Calu3 (cell line): ENCODE results near the gene UBE2J2. TPM values are rescaled to one million over a fixed set of nuclear protein-coding genes. Genes with fewer than 3 reads are reported as not detected.
A peak's percentile ranks its signal among the peaks of the same experiment; 100 is the strongest.

Experiments used
- BruUV-seq: library from RNA; stranded (reverse); fragments of 400-500 nt; replicated peaks from 2 replicates; lab custom pipeline; 2021; lab: Mats Ljungman, UMichigan
- CTCF ChIA-PET: fragments of 300-600 bp; sonication (Branson Sonifier 250); formaldehyde crosslinking; loops from one replicate; lab custom pipeline; 2022; ENCODE audit warnings: antibody characterized with exemption; lab: Charles Lee
- DNase-seq: peaks from one replicate; pipeline ENCODE4 v3.0.0; 2022
- H3K27ac Mint-ChIP-seq: one replicate; pipeline ENCODE4 v1.8.0; 2022; ENCODE audit warnings: mixed read lengths; ENCODE audit not compliant: unreplicated experiment
- H3K27me3 Mint-ChIP-seq: one replicate; pipeline ENCODE4 v1.8.0; 2022; ENCODE audit warnings: mixed read lengths; ENCODE audit not compliant: unreplicated experiment
- H3K36me3 Mint-ChIP-seq: one replicate; pipeline ENCODE4 v1.8.0; 2022; ENCODE audit warnings: mild to moderate bottlenecking, moderate library complexity, mixed read lengths; ENCODE audit not compliant: insufficient read depth, unreplicated experiment
- H3K4me1 Mint-ChIP-seq: one replicate; pipeline ENCODE4 v1.8.0; 2022; ENCODE audit warnings: mild to moderate bottlenecking, low read depth, mixed read lengths; ENCODE audit not compliant: unreplicated experiment
- H3K4me3 Mint-ChIP-seq: one replicate; pipeline ENCODE4 v1.8.0; 2022; ENCODE audit warnings: mild to moderate bottlenecking, low read depth, moderate library complexity, mixed read lengths; ENCODE audit not compliant: unreplicated experiment
- H3K9me3 Mint-ChIP-seq: one replicate; pipeline ENCODE4 v1.8.0; 2022; ENCODE audit warnings: low read depth, mixed read lengths; ENCODE audit not compliant: unreplicated experiment
- CTCF ChIP-seq: fragments of 200-600 bp; IDR thresholded peaks from one replicate; pipeline ENCODE4 v1.8.0; 2022; ENCODE audit warnings: antibody characterized with exemption; ENCODE audit not compliant: unreplicated experiment
- intact Hi-C: fragments of 100-400 bp; cut with micrococcal nuclease; formaldehyde crosslinking; loops from one replicate; pipeline ENCODE4 v1.10.0; 2022; ENCODE audit not compliant: unreplicated experiment
- total RNA-seq: library from RNA; stranded (reverse); gene quantifications from 2 replicates; pipeline ENCODE4 v1.2.3, GENCODE V29; 2022

Gene UBE2J2
- total RNA-seq, 1 experiment from 2014 or later: 45.6 TPM

GRCh38 chr1:1216770-1217620, 56.7 kb downstream of the UBE2J2 start:
- Mint-ChIP-seq H3K27me3 (no peaks in the 10 kb centered on the region), H3K4me3 (no peak overlapping the region), H3K4me1 (no peaks in the 10 kb centered on the region), H3K36me3 (peaks cover 38% of the 10 kb centered on the region), H3K9me3 (no peaks in the 10 kb centered on the region), H3K27ac (peak overlapping the region; percentile 50)
- TSS peak; percentile 83 for BruUV-seq
- CTCF ChIA-PET: no interaction called here
- TF ChIP-seq CTCF: no peak
- DNase-seq: no peak
- intact Hi-C loops: no loop called here

GRCh38 chr1:1215881-1216605, 57.6 kb downstream of the UBE2J2 start:
- Mint-ChIP-seq H3K36me3 (peaks cover 36% of the 10 kb centered on the region), H3K27ac (peak overlapping the region; percentile 50), H3K4me1 (no peaks in the 10 kb centered on the region), H3K9me3 (no peaks in the 10 kb centered on the region), H3K27me3 (no peaks in the 10 kb centered on the region), H3K4me3 (no peak overlapping the region)
- CTCF ChIA-PET: no interaction called here
- intact Hi-C loops: no loop called here
- BruUV-seq: no TSS peak
- no peak for TF ChIP-seq CTCF
- DNase-seq: no peak

- DNase-seq: no peak
- BruUV-seq: no TSS peak
- CTCF ChIA-PET: no interaction called here
- intact Hi-C loops: no loop called here
- H3K4me1 Mint-ChIP-seq: no peaks in the 10 kb centered on the region
- no peak for TF ChIP-seq CTCF
- H3K4me3 Mint-ChIP-seq: no peak overlapping the region
- H3K9me3 Mint-ChIP-seq: no peaks in the 10 kb centered on the region
- no peaks in the 10 kb centered on the region for H3K27me3 Mint-ChIP-seq
- H3K36me3 Mint-ChIP-seq: peaks cover 28% of the 10 kb centered on the region
- H3K27ac Mint-ChIP-seq: no peak overlapping the region
These were observed 58.5 kb downstream of the UBE2J2 start for GRCh38 chr1:1215080-1215676.

- CTCF ChIA-PET: no interaction called here
- no peaks in the 10 kb centered on the region for H3K9me3 Mint-ChIP-seq
- no peak for DNase-seq
- TF ChIP-seq CTCF: no peak
- no TSS peak for BruUV-seq
- no peak within 1 kb of the TSS for H3K27ac Mint-ChIP-seq
- H3K4me3 Mint-ChIP-seq: no peak within 1 kb of the TSS
- H3K27me3 Mint-ChIP-seq: peaks cover 3% of the 10 kb centered on the region
- peaks cover 22% of the 10 kb centered on the region for H3K36me3 Mint-ChIP-seq
- intact Hi-C loops: no loop called here
- H3K4me1 Mint-ChIP-seq: peaks cover 1% of the 10 kb centered on the region
These were observed 60.0 kb downstream of the UBE2J2 start, which contains the start of gene TNFRSF4 for GRCh38 chr1:1213345-1214265. TSS of gene TNFRSF4 (minus strand) at chr1:1214153. CDS start at chr1:1214127, 26 bp downstream.
